NB4 (cell line): ENCODE data around the gene THOC5.
"Not testable (repeated sequence)": the region's sequence is repeated elsewhere in the genome, so short reads cannot be mapped to it uniquely, and the experiment has no call there.

Experiments used
- DNase-seq: peaks from one replicate; pipeline ENCODE4 v3.0.0; 2010; ENCODE audit warnings: low read depth
- H3K4me3 ChIP-seq: one replicate; pipeline ENCODE4 v1.5.1; 2011; ENCODE audit warnings: mild to moderate bottlenecking, low read depth, low read length, moderate library complexity
- MYC ChIP-seq: IDR thresholded peaks from 2 replicates; pipeline ENCODE4 v1.6.1; 2011; ENCODE audit warnings: low read depth, low read length
- POLR2A ChIP-seq: IDR thresholded peaks from 2 replicates; pipeline ENCODE4 v1.6.1; 2011; ENCODE audit warnings: mild to moderate bottlenecking; ENCODE audit not compliant: insufficient read length; ENCODE audit errors: extremely low read depth
- TF ChIP-seq, protein P1 (sequence below): IDR thresholded peaks from one replicate; pipeline ENCODE4 v1.5.1; 2012; ENCODE audit warnings: low read depth, low read length
- TF ChIP-seq, protein P2 (sequence below): IDR thresholded peaks from 2 replicates; pipeline ENCODE4 v1.6.1; 2011; ENCODE audit warnings: low read depth, low read length

THOC5 gene

DNA sequence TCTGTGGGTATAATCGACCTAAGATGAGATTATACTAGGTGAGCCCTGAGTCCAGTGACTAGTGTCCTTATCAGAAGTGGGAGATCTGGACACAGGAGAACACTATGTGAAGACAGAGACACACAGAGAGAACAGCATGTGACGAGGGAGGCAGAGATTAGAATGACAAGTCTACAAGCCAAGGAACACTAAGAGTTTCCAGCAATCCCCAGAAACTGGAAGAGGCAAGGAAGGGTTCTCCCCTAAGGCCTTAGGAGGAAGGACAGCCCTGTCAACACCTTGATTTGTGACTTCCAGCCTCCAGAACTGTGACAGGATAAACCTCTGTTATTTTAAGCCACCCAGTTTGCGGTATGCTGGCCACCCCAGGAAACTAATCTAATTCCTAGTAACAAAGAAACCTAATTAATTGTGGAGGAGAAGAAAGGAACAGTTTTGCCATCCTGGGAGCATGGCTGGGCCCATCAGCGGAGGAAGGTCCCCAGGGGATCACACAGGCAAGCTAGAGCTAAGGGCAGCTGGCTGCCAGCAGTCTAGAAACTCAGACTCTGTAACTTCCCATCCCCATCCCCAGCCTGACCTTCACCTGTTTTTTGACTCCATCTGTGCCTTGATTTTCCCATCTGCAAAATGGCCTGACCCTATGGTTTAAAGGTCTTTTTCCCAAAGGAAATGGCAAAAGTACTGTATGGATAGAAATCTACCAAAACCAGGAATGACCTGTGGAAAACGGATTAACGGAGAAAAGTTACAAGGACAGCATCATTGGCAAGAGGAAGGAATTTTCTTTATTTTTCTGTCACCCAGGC is 10.3 kb upstream of the THOC5 start:
- DNase-seq: no peak
- H3K4me3 ChIP-seq: no peak overlapping the region
- TF ChIP-seq MYC (no peak), POLR2A (no peak)
- TF ChIP-seq, protein P1, sequence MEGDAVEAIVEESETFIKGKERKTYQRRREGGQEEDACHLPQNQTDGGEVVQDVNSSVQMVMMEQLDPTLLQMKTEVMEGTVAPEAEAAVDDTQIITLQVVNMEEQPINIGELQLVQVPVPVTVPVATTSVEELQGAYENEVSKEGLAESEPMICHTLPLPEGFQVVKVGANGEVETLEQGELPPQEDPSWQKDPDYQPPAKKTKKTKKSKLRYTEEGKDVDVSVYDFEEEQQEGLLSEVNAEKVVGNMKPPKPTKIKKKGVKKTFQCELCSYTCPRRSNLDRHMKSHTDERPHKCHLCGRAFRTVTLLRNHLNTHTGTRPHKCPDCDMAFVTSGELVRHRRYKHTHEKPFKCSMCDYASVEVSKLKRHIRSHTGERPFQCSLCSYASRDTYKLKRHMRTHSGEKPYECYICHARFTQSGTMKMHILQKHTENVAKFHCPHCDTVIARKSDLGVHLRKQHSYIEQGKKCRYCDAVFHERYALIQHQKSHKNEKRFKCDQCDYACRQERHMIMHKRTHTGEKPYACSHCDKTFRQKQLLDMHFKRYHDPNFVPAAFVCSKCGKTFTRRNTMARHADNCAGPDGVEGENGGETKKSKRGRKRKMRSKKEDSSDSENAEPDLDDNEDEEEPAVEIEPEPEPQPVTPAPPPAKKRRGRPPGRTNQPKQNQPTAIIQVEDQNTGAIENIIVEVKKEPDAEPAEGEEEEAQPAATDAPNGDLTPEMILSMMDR: no peak
- TF ChIP-seq, protein P2, sequence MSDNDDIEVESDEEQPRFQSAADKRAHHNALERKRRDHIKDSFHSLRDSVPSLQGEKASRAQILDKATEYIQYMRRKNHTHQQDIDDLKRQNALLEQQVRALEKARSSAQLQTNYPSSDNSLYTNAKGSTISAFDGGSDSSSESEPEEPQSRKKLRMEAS: no peak

DNA sequence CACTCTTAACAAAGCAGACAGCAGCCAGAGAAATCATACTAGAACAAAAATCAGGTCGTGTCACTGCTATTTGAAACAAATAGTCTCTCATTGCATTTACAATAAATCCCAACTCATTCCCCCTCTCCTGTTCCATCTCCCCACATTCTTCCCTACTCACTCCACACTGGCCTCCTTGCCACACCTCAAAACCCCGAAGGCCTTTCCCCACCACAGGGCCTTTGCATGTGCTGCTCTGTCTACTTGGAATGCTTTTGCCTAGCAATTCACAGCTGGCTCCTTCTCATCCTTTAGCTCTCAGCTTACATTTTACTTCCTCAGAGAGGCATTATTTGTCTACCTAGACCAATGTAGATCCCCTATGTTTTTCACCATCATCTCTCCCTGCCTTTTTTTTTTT is 6.3 kb upstream of the THOC5 start:
- TF ChIP-seq, protein P1: no peak
- TF ChIP-seq MYC (no peak), POLR2A (no peak)
- TF ChIP-seq, protein P2: no peak

DNA sequence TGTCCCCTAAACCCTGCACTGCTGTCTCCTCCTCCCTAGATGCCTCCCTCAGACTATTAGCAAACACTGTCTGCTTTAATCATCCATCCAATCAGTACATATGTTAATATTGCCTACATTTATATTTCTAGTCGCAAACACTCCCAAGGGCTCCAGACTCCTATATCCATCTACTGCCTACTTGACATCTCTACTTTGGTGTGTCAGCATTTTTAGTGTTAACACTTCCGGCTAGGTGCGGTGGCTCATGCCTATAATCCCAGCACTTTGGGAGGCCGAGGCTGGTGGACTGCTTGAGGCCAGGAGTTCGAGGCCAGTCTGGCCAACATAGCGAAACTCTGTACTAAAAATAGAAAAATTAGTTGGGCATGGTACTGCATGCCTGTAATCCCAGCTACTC is 5.5 kb upstream of the THOC5 start:
- no peak overlapping the region for H3K4me3 ChIP-seq
- TF ChIP-seq, protein P1: no peak
- TF ChIP-seq POLR2A (no peak), MYC (no peak)
- TF ChIP-seq, protein P2: no peak
- DNase-seq: no peak

More for the DNA sequence above, 6.3 kb upstream of the THOC5 start:
- no peak for DNase-seq
- no peak overlapping the region for H3K4me3 ChIP-seq

DNA sequence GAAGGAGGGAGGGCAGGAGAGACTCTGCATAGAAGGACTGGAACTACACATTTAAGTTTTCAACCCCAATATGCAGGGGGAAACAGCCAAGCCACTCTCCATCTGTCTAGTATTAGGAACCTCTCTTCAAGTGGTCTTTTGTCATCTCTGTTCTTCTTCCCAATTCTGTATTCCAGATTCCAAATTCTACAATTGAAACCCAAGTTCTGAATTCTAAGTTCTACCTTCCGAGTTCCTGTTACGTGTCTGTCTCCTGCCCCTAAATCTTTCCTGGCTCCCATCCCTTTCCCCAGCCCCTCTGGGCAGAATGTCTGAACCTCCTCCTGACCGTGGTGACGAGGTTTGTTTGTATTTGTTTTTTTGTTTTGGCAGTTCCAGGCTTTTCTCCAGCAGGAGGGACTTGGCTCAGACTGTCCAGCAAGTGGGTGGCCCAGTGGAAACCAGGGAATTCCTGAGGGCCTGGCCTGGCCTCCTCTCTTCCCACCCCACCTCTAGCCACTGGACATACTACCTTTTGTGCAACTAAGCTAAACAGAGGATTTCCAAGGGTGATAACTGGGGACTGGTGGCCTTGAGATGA is 1.6 kb upstream of the THOC5 start:
- no peak for DNase-seq
- no peak overlapping the region for H3K4me3 ChIP-seq
- TF ChIP-seq, protein P2: no peak
- TF ChIP-seq POLR2A (no peak), MYC (no peak)
- TF ChIP-seq, protein P1: no peak

DNA sequence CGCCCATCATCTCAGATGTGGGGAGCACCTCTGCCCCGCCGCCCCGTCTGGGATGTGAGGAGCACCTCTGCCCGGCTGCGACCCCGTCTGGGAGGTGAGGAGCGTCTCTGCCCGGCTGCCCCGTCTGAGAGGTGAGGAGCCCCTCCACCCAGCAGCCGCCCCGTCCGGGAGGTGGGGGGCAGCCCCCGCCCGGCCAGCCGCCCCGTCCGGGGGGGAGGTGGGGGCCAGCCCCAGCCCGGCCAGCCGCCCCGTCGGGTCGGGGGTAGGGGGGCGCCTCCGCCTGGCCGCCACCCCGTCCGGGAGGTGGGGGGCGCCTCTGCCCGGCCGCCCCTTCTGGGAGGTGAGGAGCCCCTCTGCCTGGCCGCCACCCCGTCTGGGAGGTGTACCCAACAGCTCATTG is 1.2 kb downstream of the THOC5 start:
- H3K4me3 ChIP-seq, DNase-seq: not testable (repeated sequence)

DNA sequence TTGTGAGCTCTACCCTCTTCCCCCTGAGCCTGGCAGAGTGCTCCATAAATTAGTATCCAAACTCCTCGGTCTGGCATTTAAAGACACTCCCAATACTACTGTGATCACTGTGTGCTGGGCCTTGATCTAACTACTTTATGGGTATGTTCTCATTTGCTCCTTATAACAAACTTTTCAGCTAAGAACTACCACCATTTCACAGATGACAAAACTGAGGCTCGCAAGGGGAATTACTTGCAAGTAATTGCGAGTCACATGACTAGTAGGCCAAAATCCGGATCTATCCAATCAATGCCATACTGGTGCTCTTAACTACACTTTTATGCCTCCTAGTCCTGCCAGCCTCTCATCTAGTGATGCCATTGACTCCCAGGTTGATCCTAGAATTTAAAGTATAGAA is 3.6 kb downstream of the THOC5 start:
- no peak for DNase-seq
- H3K4me3 ChIP-seq: no peak overlapping the region
- TF ChIP-seq, protein P1: no peak
- TF ChIP-seq POLR2A: no peak
- TF ChIP-seq, protein P2: no peak
- no peak for TF ChIP-seq MYC

DNA sequence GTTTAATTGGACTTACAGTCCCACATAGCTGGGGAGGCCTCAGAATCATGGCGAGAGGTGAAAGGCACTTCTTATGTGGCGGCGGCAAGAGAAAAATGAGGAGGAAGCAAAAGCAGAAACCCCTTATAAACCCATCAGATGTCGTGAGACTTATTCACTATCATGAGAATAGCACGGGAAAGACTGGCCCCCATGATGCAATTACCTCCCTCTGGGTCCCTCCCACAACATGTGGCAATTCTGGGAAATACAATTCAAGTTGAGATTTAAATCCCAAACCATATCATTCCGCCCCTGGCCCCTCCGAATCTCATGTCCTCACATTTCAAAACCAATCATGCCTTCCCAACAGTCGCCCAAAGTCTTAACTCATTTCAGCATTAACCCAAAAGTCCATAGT is 8.5 kb downstream of the THOC5 start:
- DNase-seq, H3K4me3 ChIP-seq: not testable (repeated sequence)
